ENCODE results near the gene FKBP1C.

FKBP1C gene

DNA sequence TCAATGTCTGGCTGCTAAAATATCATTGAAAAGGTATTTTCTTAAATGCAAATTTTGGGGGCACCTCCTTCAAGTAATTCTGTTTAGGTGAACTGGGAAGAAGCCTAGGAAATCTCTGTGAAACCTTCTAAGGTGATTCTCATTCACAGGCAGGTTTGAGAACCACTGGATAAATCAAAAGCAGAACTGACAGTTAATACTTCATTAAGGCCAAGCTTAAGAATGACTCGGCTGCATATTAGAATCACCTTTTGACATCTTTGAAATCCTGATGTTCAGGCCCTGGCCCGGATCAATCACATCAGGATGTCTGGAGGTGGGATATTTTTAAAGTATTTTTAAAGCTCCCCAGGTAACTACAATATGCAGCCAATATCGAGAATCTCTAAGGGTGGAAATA lies 50.6 kb downstream of the FKBP1C start:
- Histone ChIP-seq H3K4me3 (ENCODE audit: extremely low read depth, insufficient read depth, low read length, poor library complexity, severe bottlenecking) (no peak overlapping the region), H3K4me1 (ENCODE audit: control insufficient read depth, insufficient read depth, low read length, poor library complexity, severe bottlenecking) (peaks cover 16% of the 10 kb centered on the region), H3K9me3 (ENCODE audit: control insufficient read depth, low read length) (no peaks in the 10 kb centered on the region), H3K36me3 (ENCODE audit: control insufficient read depth, insufficient read depth, low read length) (no peaks in the 10 kb centered on the region), H3K27ac (ENCODE audit: low read depth, low read length, severe bottlenecking) (no peak overlapping the region)
- WGBS, 2 experiments (ENCODE audit: insufficient coverage in 2 of 2): 80% methylated on average over 1 of the region's 3 CpGs; no CpG with 5 or more reads in 1 of the 2 experiments

All from mesodermal cell (in vitro differentiated cells).